ENCODE measurements around the gene FBXW8.

Gene FBXW8

GRCh38 chr12:117045160-117046010, 134.6 kb downstream of the FBXW8 start:
- no peak for DNase-seq (ENCODE audit: low read depth)
- H3K4me3 ChIP-seq (ENCODE audit: low read depth, low read length), result no peak overlapping the region
- TF ChIP-seq CTCF (IDR thresholded peaks at IDR 0.05; ENCODE audit: control insufficient read depth, extremely low read depth, insufficient read depth), result no peak

- H3K4me3 ChIP-seq (ENCODE audit: low read depth, low read length), result no peak overlapping the region
- no peak for TF ChIP-seq CTCF (IDR thresholded peaks at IDR 0.05; ENCODE audit: control insufficient read depth, extremely low read depth, insufficient read depth)
- DNase-seq (ENCODE audit: low read depth), result no peak
These were observed 135.2 kb downstream of the FBXW8 start for GRCh38 chr12:117046011-117046369.

- no peak for DNase-seq (ENCODE audit: low read depth)
- no peak overlapping the region for H3K4me3 ChIP-seq (ENCODE audit: low read depth, low read length)
- no peak for TF ChIP-seq CTCF (IDR thresholded peaks at IDR 0.05; ENCODE audit: control insufficient read depth, extremely low read depth, insufficient read depth)
These were observed 135.7 kb downstream of the FBXW8 start for GRCh38 chr12:117046425-117046824.

- TF ChIP-seq CTCF (IDR thresholded peaks at IDR 0.05; ENCODE audit: control insufficient read depth, extremely low read depth, insufficient read depth), result no peak
- H3K4me3 ChIP-seq (ENCODE audit: low read depth, low read length), result no peak overlapping the region
- DNase-seq (ENCODE audit: low read depth), result no peak
These were observed 136.2 kb downstream of the FBXW8 start for GRCh38 chr12:117046861-117047530.

- no peak overlapping the region for H3K4me3 ChIP-seq (ENCODE audit: low read depth, low read length)
- no peak for DNase-seq (ENCODE audit: low read depth)
- no peak for TF ChIP-seq CTCF (IDR thresholded peaks at IDR 0.05; ENCODE audit: control insufficient read depth, extremely low read depth, insufficient read depth)
These were observed 137.2 kb downstream of the FBXW8 start for GRCh38 chr12:117047810-117048584.

GRCh38 chr12:117048585-117048904, 137.8 kb downstream of the FBXW8 start:
- H3K4me3 ChIP-seq (ENCODE audit: low read depth, low read length), result no peak overlapping the region
- TF ChIP-seq CTCF (IDR thresholded peaks at IDR 0.05; ENCODE audit: control insufficient read depth, extremely low read depth, insufficient read depth), result no peak
- no peak for DNase-seq (ENCODE audit: low read depth)
